ENCODE data around the gene DYRK1A.

The DYRK1A gene

GRCh38 chr21:37474342-37474741 lies 107.8 kb downstream of the DYRK1A start:
- no peak for TF ChIP-seq CTCF (conservative IDR thresholded peaks at IDR 0.05; ENCODE audit: low read length)
- no peak overlapping the region for H3K4me3 ChIP-seq (ENCODE audit: low read length)

GRCh38 chr21:37475186-37475868 lies 108.8 kb downstream of the DYRK1A start:
- no peak for DNase-seq (ENCODE audit: low read depth)
- no peak overlapping the region for H3K4me3 ChIP-seq (ENCODE audit: low read length)
- TF ChIP-seq CTCF (conservative IDR thresholded peaks at IDR 0.05; ENCODE audit: low read length) = no peak

More at GRCh38 chr21:37474342-37474741, 107.8 kb downstream of the DYRK1A start:
- no peak for DNase-seq (ENCODE audit: low read depth)

- TF ChIP-seq CTCF (conservative IDR thresholded peaks at IDR 0.05; ENCODE audit: low read length) = no peak
- DNase-seq (ENCODE audit: low read depth) = no peak
- no peak overlapping the region for H3K4me3 ChIP-seq (ENCODE audit: low read length)
Observed at GRCh38 chr21:37478794-37479193, 112.2 kb downstream of the DYRK1A start.

- TF ChIP-seq CTCF (conservative IDR thresholded peaks at IDR 0.05; ENCODE audit: low read length) = no peak
- no peak overlapping the region for H3K4me3 ChIP-seq (ENCODE audit: low read length)
- DNase-seq (ENCODE audit: low read depth) = no peak
Observed at GRCh38 chr21:37483776-37484175, 117.2 kb downstream of the DYRK1A start.

- no peak for TF ChIP-seq CTCF (conservative IDR thresholded peaks at IDR 0.05; ENCODE audit: low read length)
- no peak overlapping the region for H3K4me3 ChIP-seq (ENCODE audit: low read length)
- DNase-seq (ENCODE audit: low read depth) = peak; percentile 13
Observed at GRCh38 chr21:37484535-37485474, 118.2 kb downstream of the DYRK1A start.

- DNase-seq (ENCODE audit: low read depth) = no peak
- no peak for TF ChIP-seq CTCF (conservative IDR thresholded peaks at IDR 0.05; ENCODE audit: low read length)
- H3K4me3 ChIP-seq (ENCODE audit: low read length) = no peak overlapping the region
Observed at GRCh38 chr21:37489553-37489952, 123.0 kb downstream of the DYRK1A start.
